HG02642 (cell line): ENCODE measurements around the gene DDIAS.
A peak's percentile ranks its signal among the peaks of the same experiment; 100 is the strongest.

Source experiments
- ATAC-seq: cut with Tn5 transposase; IDR thresholded peaks from one replicate; pipeline ENCODE4 v1.9.1; 2021; ENCODE audit warnings: mild to moderate bottlenecking; ENCODE audit not compliant: unreplicated experiment, poor library complexity

DDIAS gene

GRCh38 chr11:82883853-82884252 lies 17.7 kb upstream of the DDIAS start:
- ATAC-seq: no peak

- no peak for ATAC-seq
Measured at GRCh38 chr11:82889133-82890001, 12.2 kb upstream of the DDIAS start.

GRCh38 chr11:82890002-82890341 lies 11.6 kb upstream of the DDIAS start:
- ATAC-seq: no peak

- no peak for ATAC-seq
Measured at GRCh38 chr11:82890936-82891335, 10.6 kb upstream of the DDIAS start.

- ATAC-seq: no peak
Measured at GRCh38 chr11:82892611-82893169, 8.8 kb upstream of the DDIAS start.

GRCh38 chr11:82895437-82896091 lies 6.0 kb upstream of the DDIAS start:
- no peak for ATAC-seq

GRCh38 chr11:82896183-82896582 lies 5.4 kb upstream of the DDIAS start:
- no peak for ATAC-seq

- ATAC-seq: no peak
Measured at GRCh38 chr11:82898241-82898640, 3.3 kb upstream of the DDIAS start.

GRCh38 chr11:82899186-82899820 lies 2.2 kb upstream of the DDIAS start:
- ATAC-seq: no peak

GRCh38 chr11:82899957-82900276 lies 1.6 kb upstream of the DDIAS start:
- ATAC-seq: peak; percentile 5

GRCh38 chr11:82900277-82901164 lies 1.0 kb upstream of the DDIAS start, which contains the start of gene PRCP:
Gene PRCP, minus strand, starts transcription at chr11:82900430. Its CDS starts 28 bp downstream, at chr11:82900402.
- peak; percentile 86 for ATAC-seq

GRCh38 chr11:82901922-82902485 lies 468 bp downstream of the DDIAS start:
- ATAC-seq: no peak

- ATAC-seq: no peak
Measured at GRCh38 chr11:82902880-82903279, 1.3 kb downstream of the DDIAS start.

- ATAC-seq: no peak
Measured at GRCh38 chr11:82903843-82904586, 2.5 kb downstream of the DDIAS start.

- ATAC-seq: no peak
Measured at GRCh38 chr11:82906236-82906635, 4.7 kb downstream of the DDIAS start.

- ATAC-seq: no peak
Measured at GRCh38 chr11:82906931-82907330, 5.4 kb downstream of the DDIAS start.

GRCh38 chr11:82907371-82907770 lies 5.8 kb downstream of the DDIAS start:
- ATAC-seq: no peak

- ATAC-seq: no peak
Measured at GRCh38 chr11:82908311-82908710, 6.8 kb downstream of the DDIAS start.

- ATAC-seq: no peak
Measured at GRCh38 chr11:82909015-82909640, 7.6 kb downstream of the DDIAS start.
